Measurements from ENCODE around the gene RBM5. TPM values are rescaled to one million over a fixed set of nuclear protein-coding genes. Genes with fewer than 3 reads are reported as not detected.
"Not testable (repeated sequence)": the region's sequence is repeated elsewhere in the genome, so short reads cannot be mapped to it uniquely, and the experiment has no call there.

The RBM5 gene
- total RNA-seq, 1 experiment from 2014 or later, result 128 TPM

GRCh38 chr3:50068134-50068533 lies 20.6 kb upstream of the RBM5 start:
- CTCF ChIA-PET, result no interaction called here
- no peak for DNase-seq
- H3K4me2 ChIP-seq (ENCODE audit: low read length), result no peak overlapping the region

GRCh38 chr3:50078091-50078490 lies 10.6 kb upstream of the RBM5 start:
- no peak for TF ChIP-seq EZH2phosphoT487 (IDR thresholded peaks at IDR 0.05; ENCODE audit: borderline replicate concordance, low read length)
- TF ChIP-seq CTCF (conservative IDR thresholded peaks at IDR 0.05; ENCODE audit: low read depth, low read length), result no peak
- no peak for TF ChIP-seq EZH2 (IDR thresholded peaks at IDR 0.05; ENCODE audit: low read length, unreplicated experiment)
- H4K20me1 ChIP-seq (ENCODE audit: low read length), result no peaks in the 10 kb centered on the region
- intact Hi-C loops (cut with micrococcal nuclease), result no loop called here
- H3K4me2 ChIP-seq (ENCODE audit: low read length), result no peak overlapping the region
- ChIA-PET POLR2A (ENCODE audit: unreplicated experiment) (no interaction called here), CTCF (no interaction called here)
- no peaks in the 10 kb centered on the region for H3K9me2 ChIP-seq (replicated peaks; ENCODE audit: low read length)
- no peaks in the 10 kb centered on the region for H3K27me3 ChIP-seq (ENCODE audit: low read length)
- H3K79me2 ChIP-seq (ENCODE audit: low read length), result no peaks in the 10 kb centered on the region
- no peak overlapping the region for H3K9ac ChIP-seq (ENCODE audit: low read length)
- H3K9me3 ChIP-seq (ENCODE audit: low read length), result no peaks in the 10 kb centered on the region
- H2AFZ ChIP-seq (ENCODE audit: low read length), result no peak overlapping the region
- BruUV-seq (replicated peaks), result no TSS peak
- H3K27ac ChIP-seq (ENCODE audit: low read length), result no peak overlapping the region
- H3F3A ChIP-seq (ENCODE audit: low read length, unreplicated experiment), result no peaks in the 10 kb centered on the region
- DNase-seq (no peak), ATAC-seq (no peak)
- no peak overlapping the region for H3K4me3 ChIP-seq (ENCODE audit: low read length)
- no peaks in the 10 kb centered on the region for H3K4me1 ChIP-seq (ENCODE audit: insufficient read depth, low read length)
- H3K36me3 ChIP-seq (ENCODE audit: low read depth, low read length), result peaks cover 19% of the 10 kb centered on the region

More at GRCh38 chr3:50068134-50068533, 20.6 kb upstream of the RBM5 start:
- no peaks in the 10 kb centered on the region for H3K4me1 ChIP-seq (ENCODE audit: insufficient read depth, low read length)
- no peaks in the 10 kb centered on the region for H3F3A ChIP-seq (ENCODE audit: low read length, unreplicated experiment)
- no TSS peak for BruUV-seq (replicated peaks)
- H4K20me1 ChIP-seq (ENCODE audit: low read length), result no peaks in the 10 kb centered on the region
- POLR2A ChIA-PET (ENCODE audit: unreplicated experiment), result no interaction called here
- no peak overlapping the region for H3K9ac ChIP-seq (ENCODE audit: low read length)
- no peak for TF ChIP-seq EZH2 (IDR thresholded peaks at IDR 0.05; ENCODE audit: low read length, unreplicated experiment)
- TF ChIP-seq CTCF (conservative IDR thresholded peaks at IDR 0.05; ENCODE audit: low read depth, low read length), result no peak
- TF ChIP-seq EZH2phosphoT487 (IDR thresholded peaks at IDR 0.05; ENCODE audit: borderline replicate concordance, low read length), result no peak
- ATAC-seq, result no peak
- no peaks in the 10 kb centered on the region for H3K9me2 ChIP-seq (replicated peaks; ENCODE audit: low read length)
- intact Hi-C loops (cut with micrococcal nuclease), result no loop called here
- peaks cover 75% of the 10 kb centered on the region for H3K36me3 ChIP-seq (ENCODE audit: low read depth, low read length)
- H3K4me3 ChIP-seq (ENCODE audit: low read length), result no peak overlapping the region
- no peak overlapping the region for H3K27ac ChIP-seq (ENCODE audit: low read length)
- no peaks in the 10 kb centered on the region for H3K27me3 ChIP-seq (ENCODE audit: low read length)
- no peaks in the 10 kb centered on the region for H3K79me2 ChIP-seq (ENCODE audit: low read length)
- H3K9me3 ChIP-seq (ENCODE audit: low read length), result no peaks in the 10 kb centered on the region
- no peak overlapping the region for H2AFZ ChIP-seq (ENCODE audit: low read length)

GRCh38 chr3:50078622-50079021 lies 10.1 kb upstream of the RBM5 start:
- no peak overlapping the region for H3K9ac ChIP-seq (ENCODE audit: low read length)
- BruUV-seq (replicated peaks), result TSS peak; percentile 55
- peak; percentile 23 for DNase-seq
- H3K27me3 ChIP-seq (ENCODE audit: low read length), result no peaks in the 10 kb centered on the region
- H3K9me2 ChIP-seq (replicated peaks; ENCODE audit: low read length), result no peaks in the 10 kb centered on the region
- no peak overlapping the region for H3K4me2 ChIP-seq (ENCODE audit: low read length)
- H3K79me2 ChIP-seq (ENCODE audit: low read length), result no peaks in the 10 kb centered on the region
- peaks cover 13% of the 10 kb centered on the region for H3K36me3 ChIP-seq (ENCODE audit: low read depth, low read length)
- H4K20me1 ChIP-seq (ENCODE audit: low read length), result no peaks in the 10 kb centered on the region
- no peak overlapping the region for H3K27ac ChIP-seq (ENCODE audit: low read length)
- H2AFZ ChIP-seq (ENCODE audit: low read length), result no peak overlapping the region
- no peak overlapping the region for H3K4me3 ChIP-seq (ENCODE audit: low read length)
- no peaks in the 10 kb centered on the region for H3K4me1 ChIP-seq (ENCODE audit: insufficient read depth, low read length)
- no peak for TF ChIP-seq EZH2 (IDR thresholded peaks at IDR 0.05; ENCODE audit: low read length, unreplicated experiment)
- no peak for TF ChIP-seq CTCF (conservative IDR thresholded peaks at IDR 0.05; ENCODE audit: low read depth, low read length)
- no peak for TF ChIP-seq EZH2phosphoT487 (IDR thresholded peaks at IDR 0.05; ENCODE audit: borderline replicate concordance, low read length)
- ChIA-PET POLR2A (ENCODE audit: unreplicated experiment) (no interaction called here), CTCF (no interaction called here)
- peak; percentile 38; the same call in 1 of the 2 replicates for ATAC-seq
- no peaks in the 10 kb centered on the region for H3F3A ChIP-seq (ENCODE audit: low read length, unreplicated experiment)
- no peaks in the 10 kb centered on the region for H3K9me3 ChIP-seq (ENCODE audit: low read length)
- intact Hi-C loops (cut with micrococcal nuclease), result no loop called here

GRCh38 chr3:50084951-50085350 lies 3.8 kb upstream of the RBM5 start:
- H3K27ac ChIP-seq (ENCODE audit: low read length); H3K9me3 ChIP-seq (ENCODE audit: low read length); H3K4me3 ChIP-seq (ENCODE audit: low read length); H4K20me1 ChIP-seq (ENCODE audit: low read length); CTCF ChIA-PET; H3K36me3 ChIP-seq (ENCODE audit: low read depth, low read length); POLR2A ChIA-PET (ENCODE audit: unreplicated experiment); ATAC-seq; intact Hi-C loops (cut with micrococcal nuclease); H3K9ac ChIP-seq (ENCODE audit: low read length); H3K4me1 ChIP-seq (ENCODE audit: insufficient read depth, low read length); H3K4me2 ChIP-seq (ENCODE audit: low read length); DNase-seq; H3F3A ChIP-seq (ENCODE audit: low read length, unreplicated experiment); H2AFZ ChIP-seq (ENCODE audit: low read length); H3K9me2 ChIP-seq (replicated peaks; ENCODE audit: low read length); BruUV-seq (replicated peaks); H3K27me3 ChIP-seq (ENCODE audit: low read length): not testable (repeated sequence)
- peaks cover 13% of the 10 kb centered on the region for H3K79me2 ChIP-seq (ENCODE audit: low read length)

All from PC-3 (cell line).